ENCODE data around the gene ANKRD13C.

GRCh38 chr1:70288166-70288565 is 66.4 kb downstream of the ANKRD13C start:
- TF ChIP-seq POLR2AphosphoS5 (IDR thresholded peaks at IDR 0.05; ENCODE audit: low read depth) (no peak), CTCF (IDR thresholded peaks at IDR 0.05; ENCODE audit: insufficient read depth, low read length) (no peak), GABPA (IDR thresholded peaks at IDR 0.05; ENCODE audit: low read depth) (no peak)
